Neural cell (in vitro differentiated cells): ENCODE measurements around the gene BANP. TPM values are rescaled to one million over a fixed set of nuclear protein-coding genes. Genes with fewer than 3 reads are reported as not detected.

ENCODE experiments used
- H2AFZ ChIP-seq: fragments of 200-600, 300-800 bp; sonication (generic), shearing (Covaris generic); 2 replicates; pipeline ENCODE4 v1.6.0; 2014; ENCODE audit warnings: low read depth, mild to moderate bottlenecking, antibody characterized with exemption, low read length, moderate library complexity
- H3F3A ChIP-seq: fragments of 200-600 bp; shearing (Covaris generic); 2 replicates; pipeline ENCODE4 v1.6.1; 2016; ENCODE audit warnings: mild to moderate bottlenecking, moderate library complexity, mixed read lengths, antibody characterized with exemption, low read length; ENCODE audit not compliant: insufficient read depth, poor library complexity, severe bottlenecking
- H3K27ac ChIP-seq: fragments of 200-600, 300-800 bp; sonication (generic), shearing (Covaris generic); 2 replicates; pipeline ENCODE4 v1.5.1; 2014; ENCODE audit warnings: mild to moderate bottlenecking, low read length, moderate library complexity
- H3K27me3 ChIP-seq: fragments of 300-800, 200-600 bp; sonication (generic), shearing (Covaris generic); 2 replicates; pipeline ENCODE4 v1.6.0; 2014; ENCODE audit warnings: mild to moderate bottlenecking, low read depth, low read length, moderate library complexity; ENCODE audit not compliant: insufficient read depth
- H3K36me3 ChIP-seq: fragments of 300-800, 200-600 bp; sonication (generic), shearing (Covaris generic); 2 replicates; pipeline ENCODE4 v1.5.1; 2014; ENCODE audit warnings: mild to moderate bottlenecking, antibody characterized with exemption, low read length, moderate library complexity; ENCODE audit not compliant: insufficient read depth
- H3K4me2 ChIP-seq: fragments of 300-800, 200-600 bp; sonication (generic), shearing (Covaris generic); 2 replicates; pipeline ENCODE4 v1.6.0; 2014; ENCODE audit warnings: mild to moderate bottlenecking, low read length
- H3K4me3 ChIP-seq: fragments of 300-800, 200-600 bp; sonication (generic), shearing (Covaris generic); 2 replicates; pipeline ENCODE4 v1.5.1; 2014; ENCODE audit warnings: mild to moderate bottlenecking, low read length, moderate library complexity
- H3K79me2 ChIP-seq: fragments of 200-600 bp; shearing (Covaris generic); replicated peaks from 2 replicates; pipeline ENCODE4 v1.6.0; 2014; ENCODE audit warnings: mild to moderate bottlenecking, low read length, moderate library complexity; ENCODE audit not compliant: insufficient read depth
- H3K9ac ChIP-seq: fragments of 300-800, 200-600 bp; sonication (generic), shearing (Covaris generic); 2 replicates; pipeline ENCODE4 v1.6.1; 2016; ENCODE audit warnings: mild to moderate bottlenecking, low read length, mixed read lengths
- H3K9me2 ChIP-seq: fragments of 200-600 bp; shearing (Covaris generic); 2 replicates; pipeline ENCODE4 v1.6.1; 2016; ENCODE audit warnings: mild to moderate bottlenecking, low read length, mixed read lengths; ENCODE audit not compliant: insufficient read depth
- H3K9me3 ChIP-seq: fragments of 200-600, 300-800 bp; sonication (generic), shearing (Covaris generic); 2 replicates; pipeline ENCODE4 v1.6.1; 2016; ENCODE audit warnings: mild to moderate bottlenecking, mixed run types, low read length, moderate library complexity, mixed read lengths
- H4K20me1 ChIP-seq: fragments of 200-600 bp; shearing (Covaris generic); 2 replicates; pipeline ENCODE4 v1.6.1; 2016; ENCODE audit warnings: mild to moderate bottlenecking, mixed run types; ENCODE audit not compliant: insufficient read depth
- EP300 ChIP-seq: fragments of 450-650 bp; conservative IDR thresholded peaks from 2 replicates; pipeline ENCODE4 v1.6.1; 2014; ENCODE audit warnings: antibody characterized with exemption, mild to moderate bottlenecking, moderate library complexity; ENCODE audit not compliant: poor library complexity, severe bottlenecking
- EZH2 ChIP-seq: fragments of 200-600, 300-800 bp; shearing (Covaris generic), sonication (generic); IDR thresholded peaks from 2 replicates; pipeline ENCODE4 v1.6.1; 2014; ENCODE audit warnings: antibody characterized with exemption, low read length, borderline replicate concordance, mild to moderate bottlenecking; ENCODE audit not compliant: insufficient read depth, poor library complexity, severe bottlenecking
- MXI1 ChIP-seq: fragments of 450-650 bp; conservative IDR thresholded peaks from 2 replicates; pipeline ENCODE4 v1.6.1; 2014; ENCODE audit warnings: antibody characterized with exemption, mild to moderate bottlenecking; ENCODE audit not compliant: poor library complexity, severe bottlenecking
- POLR2AphosphoS5 ChIP-seq: IDR thresholded peaks from 2 replicates; pipeline ENCODE4 v1.6.1; 2012
- RAD21 ChIP-seq: fragments of 450-650 bp; conservative IDR thresholded peaks from 2 replicates; pipeline ENCODE4 v1.6.1; 2014; ENCODE audit warnings: antibody characterized with exemption, mild to moderate bottlenecking, moderate library complexity
- REST ChIP-seq: IDR thresholded peaks from 2 replicates; pipeline ENCODE4 v1.6.1; 2012; ENCODE audit warnings: borderline replicate concordance
- SMC3 ChIP-seq: fragments of 450-650 bp; conservative IDR thresholded peaks from 2 replicates; pipeline ENCODE4 v1.6.1; 2014; ENCODE audit warnings: antibody characterized with exemption, mild to moderate bottlenecking, moderate library complexity; ENCODE audit not compliant: poor library complexity
- TAF1 ChIP-seq: IDR thresholded peaks from 2 replicates; pipeline ENCODE4 v1.6.1; 2012; ENCODE audit warnings: low read depth
- polyA plus RNA-seq: library from polyadenylated mRNA; depleted of rRNA; stranded (reverse); fragments of >200 nt; gene quantifications from 2 replicates; pipeline ENCODE4 v1.2.3, GENCODE V29; 2014
- small RNA-seq, 3 experiments: library from RNA; depleted of rRNA; stranded (forward); fragments of <200 nt; gene quantifications; one replicate each; pipeline ENCODE3, GENCODE V24; 2012
- TF ChIP-seq, protein P1 (sequence below): fragments of 450-650 bp; IDR thresholded peaks from 2 replicates; pipeline ENCODE4 v1.5.1; 2014; ENCODE audit warnings: antibody characterized with exemption, mild to moderate bottlenecking, moderate library complexity; ENCODE audit not compliant: poor library complexity, severe bottlenecking

The BANP gene
- polyA plus RNA-seq, 1 donor from 2014 or later, result 20.6 TPM

DNA sequence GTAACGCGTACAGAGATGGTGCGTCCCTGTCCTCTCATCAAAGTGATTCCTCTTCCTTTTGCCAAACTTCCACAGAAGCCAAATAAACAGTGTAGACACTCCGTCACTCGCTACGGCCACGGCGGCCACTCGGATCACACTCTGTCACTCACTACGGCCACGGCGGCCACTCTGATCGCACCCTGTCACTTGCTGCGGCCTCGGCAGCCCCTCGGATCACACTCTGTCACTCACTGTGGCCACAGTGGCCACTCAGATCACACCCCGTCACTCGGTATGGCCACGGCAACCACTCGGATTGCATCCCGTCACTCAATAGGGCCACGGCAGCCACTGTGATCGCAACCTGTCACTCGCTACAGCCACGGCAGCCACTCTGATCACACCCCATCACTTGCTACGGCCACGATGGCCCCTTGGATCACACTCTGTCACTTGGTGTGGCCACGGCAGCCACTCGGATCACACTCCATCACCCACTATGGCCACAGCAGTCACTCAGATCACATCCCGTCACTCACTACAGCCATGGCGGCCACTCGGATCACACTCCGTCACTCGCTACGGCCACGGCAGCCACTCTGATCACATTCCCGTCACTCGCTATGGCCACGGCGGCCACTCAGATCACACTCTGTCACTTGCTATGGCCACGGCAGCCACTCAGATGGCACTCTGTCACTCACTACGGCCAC is 170.8 kb downstream of the BANP start:
- Histone ChIP-seq H3K9ac (no peak overlapping the region), H3K9me3 (no peaks in the 10 kb centered on the region), H3K36me3 (no peaks in the 10 kb centered on the region), H3K27ac (no peak overlapping the region), H2AFZ (no peak overlapping the region), H3K4me2 (no peak overlapping the region), H4K20me1 (no peaks in the 10 kb centered on the region), H3K4me3 (no peak overlapping the region), H3K79me2 (no peaks in the 10 kb centered on the region), H3K9me2 (no peaks in the 10 kb centered on the region), H3K27me3 (no peaks in the 10 kb centered on the region), H3F3A (no peaks in the 10 kb centered on the region)
- TF ChIP-seq RAD21, result no peak
- no peak for TF ChIP-seq POLR2AphosphoS5
- TF ChIP-seq EP300, result no peak
- no peak for TF ChIP-seq REST
- no peak for TF ChIP-seq SMC3
- no peak for TF ChIP-seq EZH2
- TF ChIP-seq TAF1, result no peak
- TF ChIP-seq, protein P1, sequence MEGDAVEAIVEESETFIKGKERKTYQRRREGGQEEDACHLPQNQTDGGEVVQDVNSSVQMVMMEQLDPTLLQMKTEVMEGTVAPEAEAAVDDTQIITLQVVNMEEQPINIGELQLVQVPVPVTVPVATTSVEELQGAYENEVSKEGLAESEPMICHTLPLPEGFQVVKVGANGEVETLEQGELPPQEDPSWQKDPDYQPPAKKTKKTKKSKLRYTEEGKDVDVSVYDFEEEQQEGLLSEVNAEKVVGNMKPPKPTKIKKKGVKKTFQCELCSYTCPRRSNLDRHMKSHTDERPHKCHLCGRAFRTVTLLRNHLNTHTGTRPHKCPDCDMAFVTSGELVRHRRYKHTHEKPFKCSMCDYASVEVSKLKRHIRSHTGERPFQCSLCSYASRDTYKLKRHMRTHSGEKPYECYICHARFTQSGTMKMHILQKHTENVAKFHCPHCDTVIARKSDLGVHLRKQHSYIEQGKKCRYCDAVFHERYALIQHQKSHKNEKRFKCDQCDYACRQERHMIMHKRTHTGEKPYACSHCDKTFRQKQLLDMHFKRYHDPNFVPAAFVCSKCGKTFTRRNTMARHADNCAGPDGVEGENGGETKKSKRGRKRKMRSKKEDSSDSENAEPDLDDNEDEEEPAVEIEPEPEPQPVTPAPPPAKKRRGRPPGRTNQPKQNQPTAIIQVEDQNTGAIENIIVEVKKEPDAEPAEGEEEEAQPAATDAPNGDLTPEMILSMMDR, result no peak
- no peak for TF ChIP-seq MXI1

Small RNAs within 50 kb of the gene (small RNA-seq; reads per million reads assigned to genes)
- 0 reads per million in 3 experiments for gene AC127455.1

Other genes starting within 250 kb of the BANP start
- 27.5 and 30.7 TPM in 2 replicates for gene KLHDC4, start 185.4 kb upstream of the BANP start, polyA plus RNA-seq
- 3.9 and 5.1 TPM in 2 replicates for gene SLC7A5, start 81.9 kb upstream of the BANP start, polyA plus RNA-seq
- gene CA5A, start 14.9 kb upstream of the BANP start, polyA plus RNA-seq, result not detected in 2 replicates